Neural crest cell (in vitro differentiated cells): Measurements from ENCODE around the gene WARS2. TPM values are rescaled to one million over a fixed set of nuclear protein-coding genes. Genes with fewer than 3 reads are reported as not detected.

ENCODE experiments used
- DNase-seq: peaks from one replicate; pipeline ENCODE4 v3.0.0; 2021; ENCODE audit warnings: low read depth, mixed read lengths, low spot score
- H3K27ac Mint-ChIP-seq: one replicate; pipeline ENCODE4 v1.8.0; 2021; ENCODE audit warnings: mild to moderate bottlenecking, mixed read lengths; ENCODE audit not compliant: unreplicated experiment
- H3K27me3 Mint-ChIP-seq: 2 replicates; pipeline ENCODE4 v1.8.0; 2021; ENCODE audit warnings: low read depth, mild to moderate bottlenecking, mixed read lengths
- H3K36me3 Mint-ChIP-seq: 2 replicates; pipeline ENCODE4 v1.8.0; 2021; ENCODE audit warnings: low read depth, mild to moderate bottlenecking, mixed read lengths
- H3K4me1 Mint-ChIP-seq: 2 replicates; pipeline ENCODE4 v1.8.0; 2021; ENCODE audit warnings: mixed read lengths
- H3K4me3 Mint-ChIP-seq: one replicate; pipeline ENCODE4 v1.8.0; 2021; ENCODE audit warnings: mild to moderate bottlenecking, mixed read lengths
- H3K9me3 Mint-ChIP-seq: 2 replicates; pipeline ENCODE4 v1.8.0; 2021; ENCODE audit warnings: mixed read lengths
- CTCF ChIP-seq: fragments of 200-600 bp; sonication (generic); conservative IDR thresholded peaks from 2 replicates; pipeline ENCODE4 v1.5.0; 2021; ENCODE audit warnings: antibody characterized with exemption, mild to moderate bottlenecking
- total RNA-seq: library from RNA; stranded (reverse); gene quantifications from 2 replicates; pipeline ENCODE4 v1.2.1, GENCODE V29; 2021

The WARS2 gene
- total RNA-seq, 1 donor from 2014 or later, result 12.3 TPM

GRCh38 chr1:119112791-119113190 lies 27.7 kb downstream of the WARS2 start:
- Mint-ChIP-seq H3K4me3 (no peak overlapping the region), H3K27ac (no peak overlapping the region), H3K9me3 (peaks cover 3% of the 10 kb centered on the region), H3K36me3 (no peaks in the 10 kb centered on the region), H3K4me1 (peaks cover 6% of the 10 kb centered on the region), H3K27me3 (no peaks in the 10 kb centered on the region)
- DNase-seq, result no peak
- no peak for TF ChIP-seq CTCF

GRCh38 chr1:119112244-119112643 lies 28.2 kb downstream of the WARS2 start:
- TF ChIP-seq CTCF, result no peak
- Mint-ChIP-seq H3K36me3 (peaks cover 3% of the 10 kb centered on the region), H3K4me3 (no peak overlapping the region), H3K9me3 (peaks cover 6% of the 10 kb centered on the region), H3K27me3 (no peaks in the 10 kb centered on the region), H3K27ac (no peak overlapping the region), H3K4me1 (peaks cover 6% of the 10 kb centered on the region)
- no peak for DNase-seq

- Mint-ChIP-seq H3K27ac (no peak overlapping the region), H3K36me3 (peaks cover 7% of the 10 kb centered on the region), H3K4me3 (no peak overlapping the region), H3K27me3 (no peaks in the 10 kb centered on the region), H3K9me3 (peaks cover 11% of the 10 kb centered on the region), H3K4me1 (no peaks in the 10 kb centered on the region)
- no peak for TF ChIP-seq CTCF
- DNase-seq, result no peak
Measured at GRCh38 chr1:119108988-119109387, 31.5 kb downstream of the WARS2 start.

GRCh38 chr1:119103764-119104163 lies 36.7 kb downstream of the WARS2 start:
- Mint-ChIP-seq H3K36me3 (peaks cover 7% of the 10 kb centered on the region), H3K4me3 (no peak overlapping the region), H3K27ac (no peak overlapping the region), H3K9me3 (peaks cover 8% of the 10 kb centered on the region), H3K27me3 (no peaks in the 10 kb centered on the region), H3K4me1 (no peaks in the 10 kb centered on the region)
- DNase-seq, result no peak
- TF ChIP-seq CTCF, result no peak

GRCh38 chr1:119102051-119102450 lies 38.4 kb downstream of the WARS2 start:
- Mint-ChIP-seq H3K27ac (no peak overlapping the region), H3K27me3 (no peaks in the 10 kb centered on the region), H3K36me3 (peaks cover 2% of the 10 kb centered on the region), H3K4me3 (no peak overlapping the region), H3K9me3 (peaks cover 3% of the 10 kb centered on the region), H3K4me1 (no peaks in the 10 kb centered on the region)
- TF ChIP-seq CTCF, result no peak
- no peak for DNase-seq

- Mint-ChIP-seq H3K36me3 (peaks cover 2% of the 10 kb centered on the region), H3K27ac (no peak overlapping the region), H3K4me1 (no peaks in the 10 kb centered on the region), H3K4me3 (no peak overlapping the region), H3K27me3 (no peaks in the 10 kb centered on the region), H3K9me3 (no peaks in the 10 kb centered on the region)
- DNase-seq, result no peak
- no peak for TF ChIP-seq CTCF
Measured at GRCh38 chr1:119101563-119101962, 38.9 kb downstream of the WARS2 start.
